Activated CD8-positive, alpha-beta memory T cell treated with anti-CD3 and anti-CD28 coated beads, Interleukin-2, amount 50 U/mL, for 1 hour (primary cell): ENCODE measurements around the gene ZDHHC21.

ENCODE experiments used
- DNase-seq: peaks from one replicate; pipeline ENCODE4 v3.0.0-alpha.2; 2020; ENCODE audit errors: extremely low read depth

The ZDHHC21 gene

GRCh38 chr9:14616188-14616982 lies 76.8 kb downstream of the ZDHHC21 start:
- DNase-seq: no peak

- DNase-seq: no peak
Measured at GRCh38 chr9:14608540-14608939, 84.7 kb downstream of the ZDHHC21 start.

- DNase-seq: no peak
Measured at GRCh38 chr9:14597171-14597799, 95.9 kb downstream of the ZDHHC21 start.

- DNase-seq: no peak
Measured at GRCh38 chr9:14593406-14593805, 99.8 kb downstream of the ZDHHC21 start.

- no peak for DNase-seq
Measured at GRCh38 chr9:14591411-14591810, 101.8 kb downstream of the ZDHHC21 start.

- no peak for DNase-seq
Measured at GRCh38 chr9:14585730-14586473, 107.3 kb downstream of the ZDHHC21 start.

- no peak for DNase-seq
Measured at GRCh38 chr9:14584571-14584970, 108.7 kb downstream of the ZDHHC21 start.

GRCh38 chr9:14578030-14578429 lies 115.2 kb downstream of the ZDHHC21 start:
- no peak for DNase-seq

- no peak for DNase-seq
Measured at GRCh38 chr9:14574173-14574572, 119.1 kb downstream of the ZDHHC21 start.

- no peak for DNase-seq
Measured at GRCh38 chr9:14573319-14573718, 119.9 kb downstream of the ZDHHC21 start.

GRCh38 chr9:14565352-14566016 lies 127.7 kb downstream of the ZDHHC21 start:
- DNase-seq: no peak

- DNase-seq: no peak
Measured at GRCh38 chr9:14563902-14564624, 129.2 kb downstream of the ZDHHC21 start.

- DNase-seq: no peak
Measured at GRCh38 chr9:14561929-14562405, 131.3 kb downstream of the ZDHHC21 start.
